ENCODE results near the gene THY1.

DNA sequence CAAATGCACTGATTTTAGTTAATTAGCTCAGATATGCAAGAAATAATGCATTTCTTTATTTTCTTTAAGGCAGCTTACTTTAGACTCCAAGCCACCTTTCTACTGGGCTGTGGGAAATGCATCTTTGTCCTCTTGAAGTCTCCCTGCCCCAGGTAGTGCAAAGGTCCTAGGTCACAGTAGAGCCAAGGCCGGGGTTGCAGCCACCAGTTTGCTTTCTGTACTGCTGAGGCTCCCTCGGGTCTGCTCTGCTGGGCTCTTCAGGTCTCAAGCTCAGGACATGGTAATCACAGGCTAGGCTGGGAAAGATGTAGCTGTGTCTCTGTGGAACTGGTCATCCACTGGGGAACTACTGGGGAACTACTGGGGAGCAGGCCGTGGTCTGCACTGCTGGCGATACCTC is 25.4 kb upstream of the THY1 start:
- no peak for TF ChIP-seq POLR2A (IDR thresholded peaks at IDR 0.05; ENCODE audit: low read length)
- TF ChIP-seq GATA1 (IDR thresholded peaks at IDR 0.05; ENCODE audit: low read depth, low read length) = no peak

Measured in erythroblast (primary cell).